ENCODE data around the gene DMRT3.

The DMRT3 gene

DNA sequence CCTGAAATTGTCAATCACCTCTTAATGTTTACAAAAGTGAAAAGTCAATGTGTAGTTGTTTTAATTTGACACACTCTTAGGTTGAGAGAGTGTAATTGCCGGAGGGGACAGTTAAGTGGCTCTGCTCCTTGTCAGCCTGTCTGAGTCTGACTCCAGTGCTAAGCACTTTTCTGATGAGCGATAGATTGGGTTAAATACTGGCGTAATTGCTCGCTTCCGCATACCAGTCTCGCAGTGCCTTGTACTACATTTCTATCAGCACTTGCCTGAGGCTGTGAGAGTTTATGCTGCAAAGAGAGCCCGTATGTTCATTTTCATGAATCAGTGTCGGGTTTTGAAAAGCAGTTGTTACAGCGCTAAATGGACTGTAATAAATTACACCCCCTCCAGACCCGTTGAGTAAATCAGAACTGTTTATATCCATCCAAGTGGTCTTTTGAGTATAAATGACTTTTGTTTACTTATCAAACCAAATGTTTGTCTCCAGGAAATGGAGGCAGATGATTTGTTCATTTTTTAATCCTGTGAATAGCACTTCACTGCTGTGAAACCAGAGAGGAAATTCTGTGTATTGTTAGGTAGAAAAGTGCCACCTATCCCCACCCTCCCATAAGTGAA is 41.0 kb upstream of the DMRT3 start:
- Histone ChIP-seq H3K4me3 (replicated peaks; ENCODE audit: low read depth, low read length) (no peak overlapping the region), H3K27me3 (replicated peaks; ENCODE audit: control insufficient read depth, insufficient read depth, low read length) (no peaks in the 10 kb centered on the region; the same call in 1 of the 2 replicates), H3K36me3 (ENCODE audit: control insufficient read depth, insufficient read depth, low read length) (no peaks in the 10 kb centered on the region)
- DNase-seq (ENCODE audit: extremely low read depth, insufficient read length) = no peak
- TF ChIP-seq, protein P1, sequence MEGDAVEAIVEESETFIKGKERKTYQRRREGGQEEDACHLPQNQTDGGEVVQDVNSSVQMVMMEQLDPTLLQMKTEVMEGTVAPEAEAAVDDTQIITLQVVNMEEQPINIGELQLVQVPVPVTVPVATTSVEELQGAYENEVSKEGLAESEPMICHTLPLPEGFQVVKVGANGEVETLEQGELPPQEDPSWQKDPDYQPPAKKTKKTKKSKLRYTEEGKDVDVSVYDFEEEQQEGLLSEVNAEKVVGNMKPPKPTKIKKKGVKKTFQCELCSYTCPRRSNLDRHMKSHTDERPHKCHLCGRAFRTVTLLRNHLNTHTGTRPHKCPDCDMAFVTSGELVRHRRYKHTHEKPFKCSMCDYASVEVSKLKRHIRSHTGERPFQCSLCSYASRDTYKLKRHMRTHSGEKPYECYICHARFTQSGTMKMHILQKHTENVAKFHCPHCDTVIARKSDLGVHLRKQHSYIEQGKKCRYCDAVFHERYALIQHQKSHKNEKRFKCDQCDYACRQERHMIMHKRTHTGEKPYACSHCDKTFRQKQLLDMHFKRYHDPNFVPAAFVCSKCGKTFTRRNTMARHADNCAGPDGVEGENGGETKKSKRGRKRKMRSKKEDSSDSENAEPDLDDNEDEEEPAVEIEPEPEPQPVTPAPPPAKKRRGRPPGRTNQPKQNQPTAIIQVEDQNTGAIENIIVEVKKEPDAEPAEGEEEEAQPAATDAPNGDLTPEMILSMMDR (IDR thresholded peaks at IDR 0.05; ENCODE audit: insufficient read depth, low read length, poor library complexity, severe bottlenecking) = no peak

DNA sequence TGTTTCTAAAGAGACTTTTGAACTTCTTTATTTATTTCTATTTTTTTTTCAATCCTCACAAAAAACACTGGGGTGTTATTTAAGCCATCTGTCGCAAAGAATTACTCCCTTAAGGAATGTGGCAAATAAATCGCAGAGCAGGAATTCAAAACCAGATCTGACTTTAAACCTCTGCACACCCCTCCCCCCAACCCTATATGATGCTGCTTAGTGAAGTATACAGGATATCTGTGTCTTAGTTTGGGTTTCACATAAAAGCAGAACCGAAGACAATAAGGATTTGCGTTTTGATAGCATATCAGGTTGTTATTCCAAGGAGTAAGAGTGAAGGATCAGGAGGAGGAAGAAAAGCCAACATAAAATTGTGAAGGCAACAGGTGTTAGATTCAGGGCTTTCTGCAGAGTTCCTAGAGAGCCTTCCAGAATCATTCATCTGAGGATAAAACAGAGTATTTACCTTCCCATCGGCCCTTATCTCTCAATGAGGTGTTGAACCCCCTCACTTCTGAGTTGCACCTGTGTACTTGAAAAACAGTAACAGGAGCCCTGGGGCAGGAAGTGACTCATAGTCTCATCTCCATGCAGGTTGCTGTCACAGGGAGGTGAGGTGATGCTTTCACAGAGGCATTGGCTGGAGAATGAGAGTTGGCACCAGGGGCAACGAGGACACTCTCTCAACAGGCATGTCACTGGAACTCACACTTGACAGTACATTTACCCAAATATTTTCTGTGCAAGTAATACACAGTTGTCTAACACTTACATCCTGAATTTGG is 33.5 kb upstream of the DMRT3 start:
- Histone ChIP-seq H3K4me3 (replicated peaks; ENCODE audit: low read depth, low read length) (no peak overlapping the region), H3K27me3 (replicated peaks; ENCODE audit: control insufficient read depth, insufficient read depth, low read length) (no peaks in the 10 kb centered on the region), H3K36me3 (ENCODE audit: control insufficient read depth, insufficient read depth, low read length) (no peaks in the 10 kb centered on the region)
- peak; percentile 28 for DNase-seq (ENCODE audit: extremely low read depth, insufficient read length)
- TF ChIP-seq, protein P1 (IDR thresholded peaks at IDR 0.05; ENCODE audit: insufficient read depth, low read length, poor library complexity, severe bottlenecking) = no peak

DNA sequence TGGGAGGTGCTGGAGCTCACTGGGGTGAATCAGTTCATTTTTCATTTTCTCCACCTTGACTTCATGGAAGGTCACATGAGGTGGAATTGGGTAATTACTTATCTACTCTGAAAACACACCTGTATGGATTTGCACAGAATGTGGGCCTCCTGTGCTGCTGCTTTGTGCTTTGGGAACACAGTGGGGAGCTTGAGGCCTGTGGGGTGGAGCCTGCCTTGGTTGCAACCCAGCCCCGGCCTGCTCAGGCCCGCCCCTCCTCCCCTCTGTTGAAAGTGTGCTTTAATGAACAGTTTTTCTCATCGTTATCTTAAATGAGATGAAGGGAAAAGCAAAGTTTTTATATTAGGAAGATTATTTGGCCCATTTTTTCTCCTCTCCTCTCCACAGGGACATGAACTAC is 28.5 kb upstream of the DMRT3 start:
- Histone ChIP-seq H3K36me3 (ENCODE audit: control insufficient read depth, insufficient read depth, low read length) (no peaks in the 10 kb centered on the region), H3K27me3 (replicated peaks; ENCODE audit: control insufficient read depth, insufficient read depth, low read length) (no peaks in the 10 kb centered on the region), H3K4me3 (replicated peaks; ENCODE audit: low read depth, low read length) (no peak overlapping the region)
- DNase-seq (ENCODE audit: extremely low read depth, insufficient read length) = no peak
- TF ChIP-seq, protein P1 (IDR thresholded peaks at IDR 0.05; ENCODE audit: insufficient read depth, low read length, poor library complexity, severe bottlenecking) = no peak

DNA sequence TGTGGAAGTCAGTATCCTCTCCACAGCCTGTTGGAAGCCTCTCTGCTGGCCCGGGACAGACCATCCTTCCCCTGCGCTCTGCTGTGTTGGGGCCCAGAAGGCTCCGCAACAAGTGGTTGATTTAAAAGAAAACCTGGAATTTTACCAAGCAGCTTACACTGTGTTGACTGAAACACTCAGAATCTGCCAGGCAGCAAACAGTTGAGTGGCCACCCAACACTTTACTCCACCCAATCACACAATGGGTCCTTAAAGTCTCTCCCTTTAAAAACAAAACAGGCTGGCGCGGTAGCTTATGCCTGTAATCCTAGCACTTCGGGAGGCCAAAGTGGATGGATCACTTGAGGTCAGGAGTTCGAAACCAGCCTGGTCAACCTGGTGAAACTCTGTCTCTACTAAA is 28.0 kb upstream of the DMRT3 start:
- no peaks in the 10 kb centered on the region for H3K27me3 ChIP-seq (replicated peaks; ENCODE audit: control insufficient read depth, insufficient read depth, low read length)
- DNase-seq (ENCODE audit: extremely low read depth, insufficient read length) = no peak
- no peak overlapping the region for H3K4me3 ChIP-seq (replicated peaks; ENCODE audit: low read depth, low read length)
- H3K36me3 ChIP-seq (ENCODE audit: control insufficient read depth, insufficient read depth, low read length) = no peaks in the 10 kb centered on the region
- TF ChIP-seq, protein P1 (IDR thresholded peaks at IDR 0.05; ENCODE audit: insufficient read depth, low read length, poor library complexity, severe bottlenecking) = no peak

DNA sequence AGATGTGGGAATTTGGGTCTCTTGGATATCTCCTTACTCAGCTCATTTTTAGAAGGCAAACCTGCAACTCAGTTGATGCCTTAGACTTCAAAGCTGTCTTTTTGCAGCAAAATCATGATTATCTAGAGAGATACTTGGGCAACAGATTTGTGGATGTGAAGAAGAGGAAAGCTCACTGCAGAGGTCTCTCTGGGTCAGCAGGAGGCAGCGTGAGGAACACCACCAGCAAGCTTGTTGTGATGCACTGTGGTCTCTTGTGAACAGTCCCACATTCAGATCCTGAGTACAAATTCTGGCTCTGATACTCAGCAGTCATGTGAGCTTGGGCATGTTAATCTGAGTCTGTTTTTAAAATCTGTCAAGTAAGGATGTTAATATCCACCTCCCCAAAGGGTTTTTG is 26.3 kb upstream of the DMRT3 start:
- no peaks in the 10 kb centered on the region for H3K27me3 ChIP-seq (replicated peaks; ENCODE audit: control insufficient read depth, insufficient read depth, low read length)
- no peak for DNase-seq (ENCODE audit: extremely low read depth, insufficient read length)
- H3K36me3 ChIP-seq (ENCODE audit: control insufficient read depth, insufficient read depth, low read length) = no peaks in the 10 kb centered on the region
- H3K4me3 ChIP-seq (replicated peaks; ENCODE audit: low read depth, low read length) = no peak overlapping the region
- TF ChIP-seq, protein P1 (IDR thresholded peaks at IDR 0.05; ENCODE audit: insufficient read depth, low read length, poor library complexity, severe bottlenecking) = peak; percentile 19

All from GM06990 (cell line).